ENCODE results near the gene COPS2.
"Not testable (repeated sequence)": the region's sequence is repeated elsewhere in the genome, so short reads cannot be mapped to it uniquely, and the experiment has no call there.

COPS2 gene

GRCh38 chr15:49155110-49155833, at the start of gene COPS2:
TSS of gene COPS2 (minus strand) at chr15:49155599. CDS start at chr15:49155578, 21 bp downstream.
- peak; percentile 99 for DNase-seq (ENCODE audit: low read depth, low spot score)

- DNase-seq (ENCODE audit: low read depth, low spot score) = no peak
Observed at GRCh38 chr15:49200347-49200746, 44.9 kb upstream of the COPS2 start.

DNA sequence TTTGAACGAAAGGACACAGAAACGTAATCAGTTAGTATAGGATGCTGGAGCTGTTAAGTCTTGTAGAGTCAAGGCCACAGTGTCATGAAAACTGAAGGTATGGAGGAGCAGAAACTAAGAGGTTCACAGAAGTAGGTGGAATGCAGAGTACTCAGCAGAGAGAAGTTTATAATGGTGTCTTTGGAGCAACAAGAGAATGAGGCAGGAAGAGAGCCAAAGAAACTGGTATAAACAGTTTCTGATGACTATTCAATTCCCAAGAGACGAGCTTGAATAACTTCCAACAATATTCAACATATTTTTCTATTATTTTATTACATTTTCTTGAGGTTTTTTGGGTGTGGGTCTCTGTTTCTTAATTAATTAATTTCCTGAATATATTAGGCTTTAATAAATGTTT, 44.3 kb upstream of the COPS2 start:
- DNase-seq (ENCODE audit: low read depth, low spot score) = no peak

DNA sequence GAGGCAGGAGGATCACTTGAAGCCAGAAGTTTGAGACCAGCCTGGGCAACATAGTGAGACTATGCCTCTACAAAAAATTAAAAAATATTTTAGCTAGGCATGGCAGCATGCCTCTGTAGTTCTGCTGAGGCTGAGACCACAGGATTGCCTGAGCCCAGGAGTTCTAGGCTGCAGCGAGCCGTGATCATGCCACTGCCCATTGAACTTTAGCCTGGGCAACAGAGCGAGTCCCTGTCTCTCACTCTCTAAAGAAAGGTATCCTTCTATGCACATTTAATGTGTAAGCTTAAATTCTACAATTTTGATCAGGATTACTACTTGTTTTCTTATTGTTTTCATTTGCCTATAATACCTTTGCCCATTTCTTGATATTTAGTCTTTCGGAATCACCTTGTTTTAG, 41.5 kb upstream of the COPS2 start:
- DNase-seq (ENCODE audit: low read depth, low spot score) = no peak

GRCh38 chr15:49191892-49192291, 36.5 kb upstream of the COPS2 start:
- no peak for DNase-seq (ENCODE audit: low read depth, low spot score)

- no peak for DNase-seq (ENCODE audit: low read depth, low spot score)
Observed at GRCh38 chr15:49190586-49190985, 35.2 kb upstream of the COPS2 start.

- DNase-seq (ENCODE audit: low read depth, low spot score) = no peak
Observed at GRCh38 chr15:49189631-49190030, 34.2 kb upstream of the COPS2 start.

DNA sequence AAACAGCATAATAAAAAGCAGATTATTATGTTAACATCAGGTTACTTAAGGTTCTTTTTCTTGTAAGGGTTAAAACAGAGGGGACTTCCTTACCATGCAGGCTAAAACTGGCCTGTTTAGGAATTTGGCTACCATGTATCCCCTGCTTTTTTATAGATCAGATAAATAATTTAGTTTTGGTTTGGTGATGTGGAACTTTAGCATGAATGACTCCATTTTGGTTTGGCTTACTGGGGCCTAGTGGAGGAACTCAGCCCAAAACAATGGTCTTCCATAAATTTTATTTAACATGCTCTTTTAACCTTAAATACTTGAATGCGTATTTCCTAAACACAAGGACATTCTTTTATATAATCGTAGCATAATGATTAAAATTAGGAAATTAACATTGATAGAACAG, 33.5 kb upstream of the COPS2 start:
- DNase-seq (ENCODE audit: low read depth, low spot score) = no peak

DNA sequence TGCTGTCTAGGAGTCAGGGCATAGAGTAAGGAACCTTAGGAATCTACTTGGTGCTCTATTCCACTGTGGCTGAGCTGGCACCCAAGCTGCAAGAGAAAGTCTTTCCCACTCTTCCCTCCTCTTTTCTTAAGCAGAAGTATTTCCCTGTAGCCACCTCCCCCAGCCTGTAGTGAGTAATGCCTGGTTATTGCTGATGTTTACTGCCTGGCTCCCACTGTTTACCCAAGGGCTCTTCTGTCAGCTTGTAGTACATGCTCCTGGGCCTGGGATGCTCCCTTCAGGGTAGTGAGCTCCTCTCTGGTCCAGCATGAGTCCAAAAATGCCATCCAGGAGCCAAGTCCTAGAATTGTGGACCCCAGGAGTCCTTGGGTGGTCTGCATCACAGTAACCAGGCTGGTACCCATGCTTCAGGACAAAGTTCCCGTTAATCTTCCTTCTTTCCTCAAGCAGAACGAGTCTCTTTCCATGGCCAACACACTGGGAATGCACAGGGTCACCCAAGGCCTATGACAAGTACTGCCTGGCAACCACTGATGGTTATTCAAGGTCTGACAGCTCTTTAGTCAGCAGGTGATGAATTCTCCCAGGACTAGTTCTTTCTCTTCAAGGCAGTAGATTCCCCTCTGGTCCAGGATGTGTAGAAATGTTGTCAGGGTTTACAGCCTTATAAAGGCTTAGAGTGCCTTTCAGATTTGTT, 32.3 kb upstream of the COPS2 start:
- DNase-seq (ENCODE audit: low read depth, low spot score) = peak; percentile 11

DNA sequence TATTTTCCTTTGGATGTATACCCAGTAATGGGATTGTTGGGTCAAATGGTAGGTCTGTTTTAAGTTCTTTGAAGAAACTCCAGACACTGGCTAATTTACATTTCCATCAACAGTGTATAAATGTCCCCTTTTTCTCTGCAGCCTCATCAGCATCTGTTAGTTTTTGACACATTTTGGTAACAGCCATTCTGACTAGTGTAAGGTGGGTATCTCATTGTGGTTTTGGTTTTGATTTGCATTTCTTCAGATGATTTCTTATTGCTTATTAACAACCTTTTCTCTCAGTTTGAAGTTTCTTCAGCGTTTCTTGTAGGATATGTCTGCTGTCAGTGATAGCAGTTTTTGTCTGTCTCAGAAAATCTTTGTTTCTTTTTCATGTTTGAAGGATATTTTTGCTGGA, 30.1 kb upstream of the COPS2 start:
- DNase-seq (ENCODE audit: low read depth, low spot score) = no peak

DNA sequence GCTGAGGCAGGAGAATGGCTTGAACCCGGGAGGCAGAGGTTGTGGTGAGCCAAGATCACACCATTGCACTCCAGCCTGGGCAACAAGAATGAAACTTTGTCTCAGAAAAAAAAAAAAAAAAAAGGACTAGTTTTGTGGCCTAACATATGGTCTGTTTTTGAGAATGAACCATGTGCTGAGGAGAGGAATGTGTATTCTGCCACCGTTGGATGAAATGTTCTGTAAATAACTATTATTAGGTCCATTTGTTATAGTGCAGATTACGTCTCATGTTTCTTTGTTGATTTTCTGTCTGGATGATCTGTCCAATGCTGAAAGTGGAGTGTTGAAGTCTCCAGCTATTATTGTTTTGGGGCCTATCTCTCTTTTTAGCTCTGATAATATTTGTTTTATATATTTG, 28.3 kb upstream of the COPS2 start:
- not testable (repeated sequence) for DNase-seq (ENCODE audit: low read depth, low spot score)

- DNase-seq (ENCODE audit: low read depth, low spot score) = no peak
Observed at GRCh38 chr15:49182128-49182527, 26.7 kb upstream of the COPS2 start.

- DNase-seq (ENCODE audit: low read depth, low spot score) = no peak
Observed at GRCh38 chr15:49179433-49180190, 24.2 kb upstream of the COPS2 start.

DNA sequence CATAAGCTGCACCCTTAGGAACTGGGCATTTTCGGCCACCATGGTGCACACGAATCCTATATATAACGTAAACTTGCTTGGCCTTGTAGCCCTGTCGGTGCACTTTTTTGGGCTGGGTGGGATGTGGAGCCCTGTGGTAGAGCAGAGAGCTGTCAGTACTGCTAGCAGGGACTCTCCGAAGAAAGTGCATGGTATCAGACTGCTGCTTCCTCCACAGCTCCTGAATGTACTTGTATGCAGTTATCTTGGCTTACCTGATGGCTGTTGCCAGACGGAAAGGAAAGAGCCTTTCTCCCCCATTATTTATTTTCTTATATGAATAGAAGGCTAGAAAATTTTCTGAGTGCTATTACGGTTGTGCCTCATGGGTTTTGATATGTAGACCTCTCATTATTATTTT, 23.1 kb upstream of the COPS2 start:
- no peak for DNase-seq (ENCODE audit: low read depth, low spot score)

DNA sequence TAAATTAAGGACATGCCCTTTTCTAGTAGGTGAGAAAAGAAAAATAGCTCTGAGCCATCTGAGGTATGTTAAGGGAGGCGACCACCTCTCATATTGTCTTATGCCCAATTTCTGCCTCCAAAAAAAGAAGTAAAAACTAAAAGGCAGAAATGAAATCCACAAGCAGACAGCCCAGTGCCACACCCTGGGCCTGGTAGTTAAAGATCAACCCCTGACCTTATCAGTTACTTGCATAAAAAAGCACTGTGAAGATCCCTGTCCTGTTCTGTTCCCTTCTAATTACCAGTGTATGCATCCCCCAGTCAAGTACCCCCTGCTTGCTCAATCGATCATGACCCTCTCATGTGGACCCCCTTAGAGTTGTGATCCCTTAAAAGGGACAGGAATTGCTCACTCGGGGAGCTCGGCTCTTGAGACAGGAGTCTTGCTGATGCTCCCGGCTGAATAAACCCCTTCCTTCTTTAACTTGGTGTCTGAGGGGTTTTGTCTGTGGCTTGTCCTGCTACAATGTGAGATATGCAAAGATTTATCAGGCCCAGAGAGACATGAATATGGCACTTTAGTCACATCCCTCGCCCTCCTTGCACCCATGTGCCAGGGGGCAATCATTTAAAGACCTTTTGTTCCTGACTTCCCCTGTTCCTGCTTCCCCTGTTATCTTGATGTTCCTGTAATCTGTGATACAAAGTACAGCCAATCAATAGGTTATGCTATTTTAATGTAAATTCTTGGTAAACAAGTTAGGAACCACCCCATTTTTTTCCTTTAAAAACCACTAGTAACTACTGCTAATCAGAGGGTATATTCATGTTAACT, 20.4 kb upstream of the COPS2 start:
- not testable (repeated sequence) for DNase-seq (ENCODE audit: low read depth, low spot score)

GRCh38 chr15:49174902-49175301, 19.5 kb upstream of the COPS2 start:
- no peak for DNase-seq (ENCODE audit: low read depth, low spot score)

- no peak for DNase-seq (ENCODE audit: low read depth, low spot score)
Observed at GRCh38 chr15:49171790-49172189, 16.4 kb upstream of the COPS2 start.

DNA sequence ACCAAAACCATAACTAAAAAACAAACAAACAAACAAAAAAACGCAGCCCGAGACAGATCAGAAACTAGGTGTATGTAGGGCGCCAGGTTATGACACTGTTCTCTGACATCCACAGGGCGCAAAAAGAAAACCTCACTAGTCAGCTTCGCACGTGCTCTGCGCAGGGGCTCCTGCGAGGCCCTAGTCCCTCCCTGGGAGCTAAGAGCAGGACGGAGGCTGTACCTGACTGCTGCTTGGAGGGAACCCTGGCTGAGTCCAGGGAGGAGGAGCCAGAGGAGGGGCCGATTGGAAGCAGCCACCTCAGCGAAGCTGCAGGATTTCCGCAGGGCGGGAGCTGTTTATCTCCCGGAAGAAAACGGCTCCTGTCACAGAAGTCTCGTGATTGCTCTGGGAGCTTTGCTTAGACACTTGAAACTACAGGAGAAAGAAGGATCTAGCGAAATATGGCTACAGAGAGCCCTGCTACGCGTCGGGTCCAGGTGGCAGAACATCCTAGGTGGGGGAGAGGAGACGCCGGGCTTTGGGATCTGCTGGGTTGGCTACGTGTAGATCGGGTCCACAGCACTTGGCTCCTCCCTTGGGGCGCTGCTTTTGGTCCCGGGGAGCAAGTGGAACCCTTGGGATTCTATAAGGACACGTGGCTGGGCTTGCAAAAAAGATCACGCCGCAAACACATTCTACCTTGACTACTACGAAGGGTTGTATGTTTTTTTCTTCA, 14.6 kb upstream of the COPS2 start, which contains the start of gene GALK2:
Gene GALK2 (plus strand): TSS at position 368 of the 718 bp plus-strand sequence. CDS start 76 bp downstream, at position 444.
- DNase-seq (ENCODE audit: low read depth, low spot score) = peak; percentile 90

DNA sequence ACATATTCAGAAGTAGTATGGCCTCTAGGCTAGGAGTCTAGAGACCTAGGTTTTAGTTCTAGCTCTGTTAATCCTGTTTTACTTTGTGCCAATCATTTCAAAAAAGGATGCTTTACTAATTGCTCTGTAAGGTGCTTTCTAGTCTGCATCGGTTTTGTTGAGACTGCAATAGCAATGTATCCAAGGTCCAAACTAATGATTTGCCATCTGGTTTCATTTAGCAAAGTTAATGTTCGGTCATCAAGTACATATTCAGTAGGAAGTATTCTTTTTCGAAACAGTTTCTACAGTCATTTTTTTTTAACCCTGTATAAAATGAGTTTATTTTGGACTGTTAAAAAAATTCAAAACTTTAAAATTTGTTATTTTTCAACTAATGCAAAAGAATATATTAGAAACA, 12.6 kb upstream of the COPS2 start:
- DNase-seq (ENCODE audit: low read depth, low spot score) = no peak

- DNase-seq (ENCODE audit: low read depth, low spot score) = no peak
Observed at GRCh38 chr15:49164865-49165264, 9.5 kb upstream of the COPS2 start.

DNA sequence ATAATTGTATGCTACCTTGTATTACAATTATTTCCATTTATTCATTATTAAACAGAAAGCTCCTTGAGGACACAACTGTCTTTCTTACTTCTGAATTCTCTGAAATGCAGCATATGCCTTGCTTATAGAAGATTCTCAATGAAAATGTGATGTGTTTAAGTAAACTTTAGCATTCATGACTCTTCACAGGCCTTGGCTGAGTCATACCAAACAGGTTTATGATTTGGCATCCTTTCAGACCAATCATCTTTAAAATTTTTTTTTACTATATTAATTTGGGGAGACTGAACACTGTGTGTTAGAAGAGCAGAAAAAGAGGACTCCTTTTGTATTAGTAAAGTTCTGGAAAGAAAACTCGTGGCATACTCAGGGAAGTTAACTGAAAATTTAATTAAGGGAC, 8.3 kb upstream of the COPS2 start:
- DNase-seq (ENCODE audit: low read depth, low spot score) = no peak

Data from astrocyte of the hippocampus (primary cell).